Prostate gland (tissue), 2 donors: ENCODE measurements around the gene HBP1. TPM values are rescaled to one million over a fixed set of nuclear protein-coding genes. Genes with fewer than 3 reads are reported as not detected.
"Not testable (repeated sequence)": the region's sequence is repeated elsewhere in the genome, so short reads cannot be mapped to it uniquely, and the experiment has no call there.

Source experiments
- DNase-seq: peaks from one replicate; pipeline ENCODE4 v3.0.0-alpha.2; 2019; ENCODE audit warnings: low spot score
- H3K27ac ChIP-seq, 2 donors: fragments of 200-600 bp; sonication (generic); 2 replicates each; pipeline ENCODE4 v1.5.1; 2017 to 2019
- H3K27me3 ChIP-seq: fragments of 200-600 bp; sonication (generic); replicated peaks from 2 replicates; pipeline ENCODE4 v1.5.1; 2019; ENCODE audit not compliant: insufficient read depth
- H3K36me3 ChIP-seq, 2 donors: fragments of 200-600 bp; sonication (generic); 1 replicate in 1 of 2; 2 replicates in 1 of 2; pipeline versions ENCODE4 v1.5.1 to v1.8.1; 2017 to 2019
- H3K4me1 ChIP-seq: fragments of 200-600 bp; sonication (generic); replicated peaks from 2 replicates; pipeline ENCODE4 v1.5.1; 2019
- H3K4me3 ChIP-seq, 2 donors: fragments of 200-600 bp; sonication (generic); 2 replicates each; pipeline ENCODE4 v1.5.1; 2017 to 2019
- H3K9me3 ChIP-seq: fragments of 200-600 bp; sonication (generic); 2 replicates; pipeline ENCODE4 v1.5.1; 2017
- POLR2A ChIP-seq: fragments of 450-650 bp; IDR thresholded peaks from one replicate; pipeline ENCODE4 v1.6.1; 2016; ENCODE audit warnings: antibody characterized with exemption, mild to moderate bottlenecking
- POLR2AphosphoS5 ChIP-seq: sonication (generic); formaldehyde crosslinking; IDR thresholded peaks from one replicate; pipeline ENCODE4 v1.6.1; 2017; ENCODE audit warnings: antibody characterized with exemption
- WGBS: methylation state at CpG from one replicate; pipeline ENCODE4 v1.1.5; 2018; 5-methylcytosine and 5-hydroxymethylcytosine counted together
- intact Hi-C: fragments of 100-400 bp; cut with DNase I; formaldehyde crosslinking; loops from one replicate; pipeline ENCODE4 v1.14.2; 2022
- total RNA-seq, 2 donors: library from RNA; depleted of rRNA; stranded (reverse); fragments of >200 nt; gene quantifications; one replicate each; pipeline ENCODE4 v1.1.0, GENCODE V29; 2016
- TF ChIP-seq, protein P1 (sequence below), 4 experiments: fragments of 200-600 bp in 2 of 4; fragments of 450-650 bp in 2 of 4; sonication (generic) in 2 of 4; IDR thresholded peaks; 1 replicate in 3 of 4; 2 replicates in 1 of 4; pipeline ENCODE4 v1.5.1; 2016 to 2019; ENCODE audit warnings: antibody characterized with exemption in 4 of 4, mild to moderate bottlenecking in 2 of 4, moderate library complexity in 2 of 4

HBP1 gene
- total RNA-seq, 2 donors from 2014 or later: 91.3 to 109 TPM

DNA sequence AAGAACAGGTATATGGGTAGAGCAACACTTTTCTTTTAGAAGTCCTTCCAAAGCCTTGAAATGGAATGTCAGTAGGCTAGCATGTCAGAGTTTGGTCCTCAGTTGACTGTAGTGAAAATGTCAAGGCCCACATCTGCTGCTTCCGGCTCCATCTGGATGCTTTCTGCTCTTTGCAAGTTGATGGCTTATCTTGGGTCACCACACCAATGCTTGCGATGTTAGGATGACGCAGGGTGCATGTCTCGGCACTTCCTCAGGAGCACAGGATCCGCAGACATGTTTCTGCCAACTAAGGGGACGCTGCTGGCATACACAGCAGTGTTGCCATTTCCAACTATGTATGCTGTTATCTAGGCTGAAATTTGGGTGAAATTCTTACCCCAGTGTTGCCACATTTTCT lies 14.0 kb upstream of the HBP1 start:
- WGBS: 98% methylated on average over 6 of the region's 6 CpGs
- no peaks in the 10 kb centered on the region for H3K4me1 ChIP-seq
- no peak for DNase-seq
- no peaks in the 10 kb centered on the region for H3K9me3 ChIP-seq
- no peak for TF ChIP-seq POLR2A
- H3K27ac ChIP-seq: no peak overlapping the region
- intact Hi-C loops: no loop called here
- H3K36me3 ChIP-seq: no peaks in the 10 kb centered on the region
- H3K27me3 ChIP-seq: no peaks in the 10 kb centered on the region
- no peak overlapping the region for H3K4me3 ChIP-seq

DNA sequence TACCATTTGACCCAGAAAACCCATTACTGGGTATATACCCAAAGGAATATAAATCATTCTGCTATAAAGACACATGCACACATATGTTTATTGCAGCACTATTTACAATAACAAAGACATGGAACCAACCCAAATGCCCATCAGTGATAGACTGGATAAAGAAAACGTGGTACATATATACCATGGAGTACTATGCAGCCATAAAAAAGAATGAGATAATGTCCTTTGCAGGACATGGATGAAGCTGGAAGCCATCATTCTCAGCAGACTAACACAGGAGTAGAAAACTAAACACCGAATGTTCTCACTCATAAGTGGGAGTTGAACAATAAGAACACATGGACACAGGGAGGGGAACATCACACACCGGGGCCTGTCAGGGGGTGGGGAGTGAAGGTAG lies 13.1 kb upstream of the HBP1 start:
- not testable (repeated sequence) for H3K36me3 ChIP-seq, H3K4me3 ChIP-seq
- WGBS: 93% methylated on average over 3 of the region's 3 CpGs

DNA sequence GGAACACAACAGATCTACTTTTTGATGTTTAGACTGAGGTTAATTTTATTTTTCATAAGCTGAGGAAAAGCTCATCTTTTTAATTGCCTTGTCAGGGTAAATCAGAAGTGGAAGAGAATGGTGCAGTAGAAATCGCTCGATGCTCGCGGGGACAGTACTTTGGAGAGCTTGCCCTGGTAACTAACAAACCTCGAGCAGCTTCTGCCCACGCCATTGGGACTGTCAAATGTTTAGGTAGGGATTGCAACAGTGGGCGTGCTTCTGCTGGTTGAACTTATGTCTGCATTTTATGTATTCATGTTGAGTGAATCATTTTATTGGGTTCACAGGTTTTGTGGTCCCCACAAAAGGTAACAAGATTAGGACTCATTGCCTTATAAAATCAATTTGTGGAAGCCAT lies 11.7 kb upstream of the HBP1 start:
- H3K4me3 ChIP-seq: no peak overlapping the region
- H3K36me3 ChIP-seq: no peaks in the 10 kb centered on the region
- no peaks in the 10 kb centered on the region for H3K4me1 ChIP-seq
- no peak for DNase-seq
- no peak for TF ChIP-seq POLR2AphosphoS5
- TF ChIP-seq, protein P1, sequence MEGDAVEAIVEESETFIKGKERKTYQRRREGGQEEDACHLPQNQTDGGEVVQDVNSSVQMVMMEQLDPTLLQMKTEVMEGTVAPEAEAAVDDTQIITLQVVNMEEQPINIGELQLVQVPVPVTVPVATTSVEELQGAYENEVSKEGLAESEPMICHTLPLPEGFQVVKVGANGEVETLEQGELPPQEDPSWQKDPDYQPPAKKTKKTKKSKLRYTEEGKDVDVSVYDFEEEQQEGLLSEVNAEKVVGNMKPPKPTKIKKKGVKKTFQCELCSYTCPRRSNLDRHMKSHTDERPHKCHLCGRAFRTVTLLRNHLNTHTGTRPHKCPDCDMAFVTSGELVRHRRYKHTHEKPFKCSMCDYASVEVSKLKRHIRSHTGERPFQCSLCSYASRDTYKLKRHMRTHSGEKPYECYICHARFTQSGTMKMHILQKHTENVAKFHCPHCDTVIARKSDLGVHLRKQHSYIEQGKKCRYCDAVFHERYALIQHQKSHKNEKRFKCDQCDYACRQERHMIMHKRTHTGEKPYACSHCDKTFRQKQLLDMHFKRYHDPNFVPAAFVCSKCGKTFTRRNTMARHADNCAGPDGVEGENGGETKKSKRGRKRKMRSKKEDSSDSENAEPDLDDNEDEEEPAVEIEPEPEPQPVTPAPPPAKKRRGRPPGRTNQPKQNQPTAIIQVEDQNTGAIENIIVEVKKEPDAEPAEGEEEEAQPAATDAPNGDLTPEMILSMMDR (IDR thresholded peaks at IDR 0.05): no peak
- no peaks in the 10 kb centered on the region for H3K9me3 ChIP-seq
- H3K27me3 ChIP-seq: no peaks in the 10 kb centered on the region
- 95% methylated on average over 7 of the region's 7 CpGs for WGBS
- intact Hi-C loops: no loop called here
- H3K27ac ChIP-seq: no peak overlapping the region

More for the DNA sequence above, 13.1 kb upstream of the HBP1 start:
- DNase-seq, H3K27ac ChIP-seq, intact Hi-C loops, H3K4me1 ChIP-seq, H3K27me3 ChIP-seq, H3K9me3 ChIP-seq: not testable (repeated sequence)

DNA sequence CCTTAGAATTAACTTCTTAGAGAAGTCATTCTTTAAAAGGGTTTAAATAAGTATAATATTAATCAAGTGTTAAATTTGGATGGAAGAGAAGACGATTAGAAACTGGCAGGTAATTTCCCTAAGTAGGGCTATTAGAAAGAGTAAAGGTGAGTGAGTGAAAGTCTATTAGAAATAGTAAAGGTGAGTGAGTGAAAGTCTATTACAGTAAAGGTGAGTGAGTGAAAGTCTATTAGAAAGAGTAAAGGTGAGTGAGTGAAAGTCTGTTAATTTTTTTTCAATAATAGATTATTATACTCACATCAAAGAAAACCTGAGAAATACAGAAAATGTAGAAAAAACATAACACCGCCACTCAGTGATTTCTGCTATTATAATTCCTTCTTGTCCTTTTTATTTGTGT lies 10.8 kb upstream of the HBP1 start:
- Histone ChIP-seq H3K27ac (no peak overlapping the region), H3K4me3 (no peak overlapping the region), H3K27me3 (no peaks in the 10 kb centered on the region), H3K4me1 (no peaks in the 10 kb centered on the region), H3K9me3 (no peaks in the 10 kb centered on the region), H3K36me3 (no peaks in the 10 kb centered on the region)
- DNase-seq: no peak
- WGBS: 91% methylated on average over 2 of the region's 2 CpGs
- no peak for TF ChIP-seq POLR2AphosphoS5
- TF ChIP-seq, protein P1 (IDR thresholded peaks at IDR 0.05): no peak
- TF ChIP-seq POLR2A: no peak
- intact Hi-C loops: no loop called here

DNA sequence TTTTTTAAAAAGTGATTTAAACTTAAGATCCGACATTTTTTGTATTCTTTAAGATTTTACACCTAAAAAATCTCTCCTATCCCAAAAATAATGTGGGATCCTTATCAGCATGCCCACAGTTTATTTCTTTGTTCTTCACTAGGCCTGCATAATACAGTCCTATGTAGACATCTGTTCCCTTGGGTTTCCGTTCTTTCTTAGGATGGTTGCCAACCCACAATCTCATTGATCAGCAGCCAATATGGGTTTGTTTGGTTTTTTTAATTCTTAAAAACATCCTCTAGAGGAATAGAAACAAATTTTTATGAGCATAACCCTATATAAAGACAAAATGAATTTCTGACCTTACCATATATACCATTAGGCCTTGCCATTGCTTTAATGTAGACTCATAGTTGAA lies 8.4 kb upstream of the HBP1 start:
- Histone ChIP-seq H3K4me3 (no peak overlapping the region), H3K36me3 (no peaks in the 10 kb centered on the region), H3K9me3 (no peaks in the 10 kb centered on the region), H3K27me3 (no peaks in the 10 kb centered on the region), H3K27ac (no peak overlapping the region), H3K4me1 (no peaks in the 10 kb centered on the region)
- intact Hi-C loops: no loop called here
- no peak for DNase-seq
- no peak for TF ChIP-seq POLR2AphosphoS5
- TF ChIP-seq POLR2A: no peak
- TF ChIP-seq, protein P1 (IDR thresholded peaks at IDR 0.05): no peak
- WGBS: 82% methylated on average over 2 of the region's 2 CpGs

DNA sequence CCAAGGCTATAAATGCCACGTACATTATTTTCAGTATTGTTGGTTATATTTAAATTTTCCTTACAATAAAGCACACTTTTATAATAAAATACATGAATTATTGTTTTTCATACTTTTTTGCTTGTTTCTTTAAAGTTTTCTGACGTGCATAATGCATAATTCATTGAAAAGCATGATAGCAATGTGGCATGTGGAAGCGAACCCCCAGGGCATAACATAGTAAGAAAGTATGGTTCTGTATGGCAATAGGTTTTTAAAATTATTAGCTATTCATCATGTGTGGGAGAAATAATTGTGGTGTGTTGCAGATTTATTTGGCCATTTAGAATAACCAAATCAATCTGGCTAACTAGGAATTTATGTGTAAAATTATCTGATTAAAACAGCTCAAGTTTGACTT lies 7.4 kb upstream of the HBP1 start:
- no peaks in the 10 kb centered on the region for H3K9me3 ChIP-seq
- TF ChIP-seq POLR2A (no peak), POLR2AphosphoS5 (no peak)
- TF ChIP-seq, protein P1 (IDR thresholded peaks at IDR 0.05): no peak
- no peaks in the 10 kb centered on the region for H3K4me1 ChIP-seq
- no peak overlapping the region for H3K27ac ChIP-seq
- DNase-seq: no peak
- no peaks in the 10 kb centered on the region for H3K36me3 ChIP-seq
- intact Hi-C loops: no loop called here
- 90% methylated on average over 3 of the region's 3 CpGs for WGBS
- H3K27me3 ChIP-seq: no peaks in the 10 kb centered on the region
- no peak overlapping the region for H3K4me3 ChIP-seq
